Keratinocyte (primary cell): Measurements from ENCODE around the gene PCDHGA6. TPM values are rescaled to one million over a fixed set of nuclear protein-coding genes. Genes with fewer than 3 reads are reported as not detected.
"Not testable (repeated sequence)": the region's sequence is repeated elsewhere in the genome, so short reads cannot be mapped to it uniquely, and the experiment has no call there.

Experiments used
- DNase-seq: peaks from one replicate; pipeline ENCODE4 v3.0.0-alpha.2; 2011; ENCODE audit warnings: low read depth, missing footprints, low spot score
- FAIRE-seq: peaks from 2 replicates; lab custom pipeline; 2011; peaks lifted over from hg19 to GRCh38; lab: Jason Lieb, UNC
- H2AFZ ChIP-seq: 2 replicates; pipeline ENCODE4 v1.6.0; 2012; ENCODE audit warnings: low read length, control low read depth, inconsistent platforms; ENCODE audit not compliant: control insufficient read depth
- H3K27ac ChIP-seq: 2 replicates; pipeline ENCODE4 v1.5.1; 2011; ENCODE audit warnings: low read length; ENCODE audit not compliant: control insufficient read depth, insufficient read depth
- H3K27me3 ChIP-seq: 3 replicates; pipeline ENCODE4 v1.6.0; 2011; ENCODE audit warnings: low read length; ENCODE audit not compliant: control insufficient read depth, insufficient read depth; ENCODE audit errors: extremely low read depth
- H3K36me3 ChIP-seq, 2 experiments: 2 replicates in 1 of 2; 3 replicates in 1 of 2; pipeline ENCODE4 v1.5.1; 2011; ENCODE audit warnings: low read length in 2 of 2, mild to moderate bottlenecking in 1 of 2; ENCODE audit not compliant: control insufficient read depth in 2 of 2, insufficient read depth in 2 of 2; ENCODE audit errors: extremely low read depth in 1 of 2
- H3K4me1 ChIP-seq: 3 replicates; pipeline ENCODE4 v1.5.1; 2011; ENCODE audit warnings: low read length; ENCODE audit not compliant: control insufficient read depth, insufficient read depth; ENCODE audit errors: extremely low read depth
- H3K4me2 ChIP-seq: 3 replicates; pipeline ENCODE4 v1.6.0; 2011; ENCODE audit warnings: low read depth, low read length; ENCODE audit not compliant: control insufficient read depth, insufficient read depth; ENCODE audit errors: extremely low read depth
- H3K4me3 ChIP-seq, 3 experiments: fragments of 200-600 bp in 1 of 3; sonication (generic) in 1 of 3; 2 replicates in 2 of 3; 3 replicates in 1 of 3; pipeline ENCODE4 v1.5.1; 2011 to 2016; ENCODE audit warnings: low read length in 3 of 3, mild to moderate bottlenecking in 3 of 3, control low read depth in 2 of 3, inconsistent platforms in 1 of 3, low read depth in 1 of 3, mixed read lengths in 1 of 3, mixed run types in 1 of 3, moderate library complexity in 1 of 3; ENCODE audit not compliant: control insufficient read depth in 2 of 3, insufficient read depth in 2 of 3; ENCODE audit errors: extremely low read depth in 1 of 3
- H3K79me2 ChIP-seq: 2 replicates; pipeline ENCODE4 v1.6.0; 2012; ENCODE audit warnings: low read length; ENCODE audit not compliant: control insufficient read depth, insufficient read depth
- H3K9ac ChIP-seq: 3 replicates; pipeline ENCODE4 v1.6.0; 2011; ENCODE audit warnings: low read length; ENCODE audit not compliant: control insufficient read depth, insufficient read depth; ENCODE audit errors: extremely low read depth
- H3K9me1 ChIP-seq: 3 replicates; pipeline ENCODE4 v1.6.0; 2011; ENCODE audit warnings: low read length; ENCODE audit not compliant: control insufficient read depth, insufficient read depth; ENCODE audit errors: extremely low read depth
- H3K9me3 ChIP-seq: 2 replicates; pipeline ENCODE4 v1.5.1; 2012; ENCODE audit warnings: low read depth, low read length; ENCODE audit not compliant: control insufficient read depth
- H4K20me1 ChIP-seq: 3 replicates; pipeline ENCODE4 v1.6.0; 2011; ENCODE audit warnings: low read length; ENCODE audit not compliant: control insufficient read depth, insufficient read depth; ENCODE audit errors: extremely low read depth
- CTCF ChIP-seq, 3 experiments: IDR thresholded peaks in 1 of 3; conservative IDR thresholded peaks in 1 of 3; optimal IDR thresholded peaks in 1 of 3; 2 replicates in 2 of 3; 3 replicates in 1 of 3; pipeline versions ENCODE3 to v1.5.1; 2011; ENCODE audit warnings: low read length in 3 of 3, mild to moderate bottlenecking in 3 of 3, moderate library complexity in 2 of 3, control low read depth in 1 of 3, inconsistent platforms in 1 of 3; ENCODE audit not compliant: insufficient read depth in 2 of 3; ENCODE audit errors: extremely low read depth in 1 of 3
- EZH2 ChIP-seq: IDR thresholded peaks from one replicate; pipeline ENCODE4 v1.6.1; 2012; ENCODE audit warnings: inconsistent platforms, mild to moderate bottlenecking, low read length, moderate library complexity
- dilution Hi-C: fragments of 300-500 bp; cut with MboI; formaldehyde crosslinking; loops from one replicate; pipeline ENCODE4 v1.7.0; 2020; ENCODE audit warnings: low sequenced_read_pairs; ENCODE audit not compliant: extremely low pct_ligation_motif_present
- polyA plus RNA-seq, 5 experiments: library from polyadenylated mRNA; depleted of rRNA in 3 of 5; stranded (reverse) in 3 of 5; stranded (forward) in 1 of 5; unstranded in 1 of 5; fragments of >200 nt; gene quantifications; 1 replicate in 1 of 5; 2 replicates in 3 of 5; 3 replicates in 1 of 5; pipeline versions ENCODE4 v1.2.1 to v1.2.3, GENCODE V29; 2011 to 2012; ENCODE audit warnings: missing spikeins in 2 of 5, low read depth in 1 of 5, low replicate concordance in 1 of 5

The PCDHGA6 gene
- polyA plus RNA-seq, 1 donor (not counting 4 experiments of a cell fraction or from before 2014, with no cell fraction given): 0.16 TPM

GRCh38 chr5:141371572-141372475 is 1.9 kb upstream of the PCDHGA6 start:
- H3K9me3 ChIP-seq: peaks cover 24% of the 10 kb centered on the region

GRCh38 chr5:141374627-141375026 is 936 bp downstream of the PCDHGA6 start:
- Histone ChIP-seq H3K9me3 (peaks cover 24% of the 10 kb centered on the region), H3K79me2 (no peaks in the 10 kb centered on the region), H3K27ac (no peak overlapping the region), H3K4me1 (no peaks in the 10 kb centered on the region), H4K20me1 (no peaks in the 10 kb centered on the region), H3K4me3 (no peak overlapping the region), H3K9me1 (no peaks in the 10 kb centered on the region), H2AFZ (no peak overlapping the region), H3K4me2 (no peak overlapping the region), H3K27me3 (peaks cover 33% of the 10 kb centered on the region), H3K9ac (no peak overlapping the region), H3K36me3 (no peaks in the 10 kb centered on the region)
- TF ChIP-seq CTCF (optimal IDR thresholded peaks at IDR 0.05 in 1 of 3, IDR thresholded peaks at IDR 0.05 in 1 of 3, conservative IDR thresholded peaks at IDR 0.05 in 1 of 3; ENCODE audit: extremely low read depth in 1 of 3, insufficient read depth in 2 of 3, low read length in 3 of 3) (no peak), EZH2 (no peak)
- DNase-seq (no peak), FAIRE-seq (no peak)
- dilution Hi-C loops: no loop called here

More at GRCh38 chr5:141371572-141372475, 1.9 kb upstream of the PCDHGA6 start:
- DNase-seq (no peak), FAIRE-seq (no peak)
- no peaks in the 10 kb centered on the region for H3K4me1 ChIP-seq
- H3K4me2 ChIP-seq: no peak overlapping the region
- H3K36me3 ChIP-seq: no peaks in the 10 kb centered on the region
- no peaks in the 10 kb centered on the region for H4K20me1 ChIP-seq
- H3K4me3 ChIP-seq: no peak overlapping the region
- no peaks in the 10 kb centered on the region for H3K79me2 ChIP-seq
- no peaks in the 10 kb centered on the region for H3K9me1 ChIP-seq
- no peak overlapping the region for H3K27ac ChIP-seq
- no peak overlapping the region for H2AFZ ChIP-seq
- dilution Hi-C loops: no loop called here
- TF ChIP-seq CTCF (optimal IDR thresholded peaks at IDR 0.05 in 1 of 3, IDR thresholded peaks at IDR 0.05 in 1 of 3, conservative IDR thresholded peaks at IDR 0.05 in 1 of 3; ENCODE audit: extremely low read depth in 1 of 3, insufficient read depth in 2 of 3, low read length in 3 of 3) (no peak), EZH2 (no peak)
- no peak overlapping the region for H3K9ac ChIP-seq
- H3K27me3 ChIP-seq: peaks cover 33% of the 10 kb centered on the region

GRCh38 chr5:141375444-141376155 is 1.9 kb downstream of the PCDHGA6 start:
- dilution Hi-C loops, FAIRE-seq: not testable (repeated sequence)
- peaks cover 23% of the 10 kb centered on the region for H3K9me3 ChIP-seq

More at GRCh38 chr5:141375444-141376155, 1.9 kb downstream of the PCDHGA6 start:
- H3K4me3 ChIP-seq, H3K4me1 ChIP-seq, H3K36me3 ChIP-seq, H3K79me2 ChIP-seq, H3K9me1 ChIP-seq, H3K27ac ChIP-seq, H3K9ac ChIP-seq, H4K20me1 ChIP-seq, H3K4me2 ChIP-seq, H2AFZ ChIP-seq, DNase-seq: not testable (repeated sequence)
- peaks cover 26% of the 10 kb centered on the region for H3K27me3 ChIP-seq
